ENCODE data around the gene KCNQ5. TPM values are rescaled to one million over a fixed set of nuclear protein-coding genes. Genes with fewer than 3 reads are reported as not detected.

KCNQ5 gene
- total and polyA plus RNA-seq, 10 of the 15 experiments (the other 5 are each of a cell fraction or from before 2014, with no cell fraction given): 0.60 to 16.2 (median 3.2) TPM

GRCh38 chr6:72741083-72741482 lies 119.2 kb downstream of the KCNQ5 start:
- intact Hi-C loops (cut with micrococcal nuclease; ENCODE audit: unreplicated experiment): loop anchor here (2.0 to 5.0 kb wide), 3 partner anchors 52 to 119 kb away; partner anchors contain the start of gene KCNQ5
- H3K4me1 ChIP-seq (ENCODE audit: control insufficient read depth, insufficient read depth, low read length): peaks cover 24% of the 10 kb centered on the region
- BruUV-seq (replicated peaks): no TSS peak
- in situ Hi-C loops (cut with MboI): loop anchor here (5.0 kb wide), 1 partner anchor 114 kb away; no protein-coding TSS in a partner anchor
- H3K27ac ChIP-seq (ENCODE audit: control insufficient read depth, insufficient read depth): peak overlapping the region; percentile 61
- 85% methylated on average over 3 of the region's 3 CpGs for WGBS (ENCODE audit: insufficient coverage, insufficient replicate concordance, low lambda C conversion rate, missing lambda C conversion rate)
- H4K20me1 ChIP-seq (ENCODE audit: control insufficient read depth, insufficient read depth): no peaks in the 10 kb centered on the region
- H3K36me3 ChIP-seq (ENCODE audit: control insufficient read depth in 2 of 2, insufficient read depth in 2 of 2, low read length in 1 of 2): no peaks in the 10 kb centered on the region; a peak in 1 of 4 replicates
- no peak overlapping the region for H3K9ac ChIP-seq (ENCODE audit: control insufficient read depth, insufficient read depth, low read length)
- CTCF ChIA-PET: interaction anchor here (1.2 to 1.4 kb wide), 5 partner anchors 12 to 125 kb away, joined by 3 to 4 read pairs (median 4); no protein-coding TSS in a partner anchor
- H3K9me3 ChIP-seq (replicated peaks; ENCODE audit: control insufficient read depth, insufficient read depth, low read length): no peaks in the 10 kb centered on the region; the same call in 2 of the 3 replicates
- H3K4me3 ChIP-seq: no peak overlapping the region
- RAD21 ChIA-PET (ENCODE audit: unreplicated experiment): interaction anchor here (0.8 to 3.6 kb wide), 13 partner anchors 11 to 389 kb away, joined by 3 to 29 read pairs (median 4); no protein-coding TSS in a partner anchor
- POLR2A ChIA-PET: interaction anchor here (0.7 to 1.9 kb wide), 5 partner anchors 13 to 121 kb away, joined by 3 to 5 read pairs (median 3); no protein-coding TSS in a partner anchor
- ATAC-seq (peak; percentile 5; the same call in 1 of the 3 replicates), DNase-seq (ENCODE audit: low read depth, low spot score) (no peak), FAIRE-seq (no peak)
- SMC1A ChIA-PET (ENCODE audit: uncharacterized antibody, unreplicated experiment): interaction anchor here (0.8 to 3.4 kb wide), 15 partner anchors 9 to 124 kb away, joined by 3 to 27 read pairs (median 5); no protein-coding TSS in a partner anchor
- H2AFZ ChIP-seq (ENCODE audit: control insufficient read depth, low read depth, low read length): no peak overlapping the region
- peaks cover 9% of the 10 kb centered on the region for H3K79me2 ChIP-seq (ENCODE audit: control insufficient read depth, insufficient read depth, low read length)
- H3K4me2 ChIP-seq (ENCODE audit: control insufficient read depth, insufficient read depth): 0 out of 2 replicates have a peak overlapping the region, but pooled peaks have one; percentile 26
- H3K27me3 ChIP-seq (replicated peaks in 1 of 2; ENCODE audit: control insufficient read depth in 2 of 2, insufficient read depth in 2 of 2, low read length in 1 of 2): no peaks in the 10 kb centered on the region
- TF ChIP-seq MYB (IDR thresholded peaks at IDR 0.05; ENCODE audit: borderline replicate concordance, low read depth, low read length): no peak
- TF ChIP-seq RFX5 (IDR thresholded peaks at IDR 0.05; ENCODE audit: low read depth, low read length): no peak
- TF ChIP-seq TCF12 (IDR thresholded peaks at IDR 0.05; ENCODE audit: low read depth, low read length): no peak
- TF ChIP-seq RAD51 (IDR thresholded peaks at IDR 0.05): no peak
- peak; percentile 49; the same call in 1 of the 2 replicates for TF ChIP-seq DPF2 (IDR thresholded peaks at IDR 0.05)
- TF ChIP-seq JUNB (IDR thresholded peaks at IDR 0.05): no peak
- TF ChIP-seq ATF7 (IDR thresholded peaks at IDR 0.05; ENCODE audit: low read depth): 0 out of 2 replicates have a peak, but pooled peaks have one; percentile 24
- TF ChIP-seq STAT3 (IDR thresholded peaks at IDR 0.05; ENCODE audit: low read depth, low read length): no peak
- TF ChIP-seq EP300 (IDR thresholded peaks at IDR 0.05; ENCODE audit: borderline replicate concordance in 1 of 2, control insufficient read depth in 1 of 2, low read depth in 2 of 2, low read length in 2 of 2): no peak
- TF ChIP-seq GATAD2B (conservative IDR thresholded peaks at IDR 0.05; ENCODE audit: low read depth): no peak; the same call in 1 of the 2 replicates
- TF ChIP-seq IKZF2 (IDR thresholded peaks at IDR 0.05): peak in 1 of 2 experiments; percentile 57; a peak in 2 of 4 replicates
- TF ChIP-seq IKZF1 (conservative IDR thresholded peaks at IDR 0.05): peak; percentile 67; the same call in 1 of the 2 replicates
- no peak for TF ChIP-seq HSF1 (IDR thresholded peaks at IDR 0.05; ENCODE audit: low read depth, low read length)
- no peak; the same call in 1 of the 2 replicates for TF ChIP-seq NR2F1 (conservative IDR thresholded peaks at IDR 0.05)
- no peak for TF ChIP-seq BCL3 (IDR thresholded peaks at IDR 0.05; ENCODE audit: borderline replicate concordance, insufficient read depth, low read depth, low read length, poor library complexity, severe bottlenecking)
- TF ChIP-seq NR2C2 (IDR thresholded peaks at IDR 0.05; ENCODE audit: borderline replicate concordance, control insufficient read depth, insufficient read length, low read depth): no peak
- TF ChIP-seq PBX3 (IDR thresholded peaks at IDR 0.05; ENCODE audit: insufficient replicate concordance, low read depth, low read length): no peak
- no peak for TF ChIP-seq PAX5 (IDR thresholded peaks at IDR 0.05; ENCODE audit: borderline replicate concordance, low read depth, low read length)

Measured in GM12878 (cell line).